PFSK-1 (cell line): ENCODE results near the gene INAFM1.

ENCODE experiments used
- FOXP2 ChIP-seq: optimal IDR thresholded peaks from 2 replicates; pipeline ENCODE3; 2011; ENCODE audit warnings: borderline replicate concordance, control low read depth, inconsistent platforms; ENCODE audit not compliant: insufficient read depth; ENCODE audit errors: extremely low read length, extremely low read depth
- POLR2AphosphoS5 ChIP-seq: IDR thresholded peaks from 2 replicates; pipeline ENCODE4 v1.6.1; 2012; ENCODE audit warnings: low read depth, mild to moderate bottlenecking, control low read depth, low read length, moderate library complexity
- SIN3A ChIP-seq: IDR thresholded peaks from 2 replicates; pipeline ENCODE4 v1.6.1; 2012; ENCODE audit warnings: mild to moderate bottlenecking, low read length, moderate library complexity, borderline replicate concordance; ENCODE audit not compliant: insufficient read depth
- TAF1 ChIP-seq: IDR thresholded peaks from 2 replicates; pipeline ENCODE4 v1.6.1; 2012; ENCODE audit warnings: low read length, control low read depth, borderline replicate concordance; ENCODE audit not compliant: insufficient read depth
- TF ChIP-seq, protein P1 (sequence below), 2 experiments: IDR thresholded peaks; 2 replicates each; pipeline versions ENCODE4 v1.6.1 to v1.8.0; 2011 to 2012; ENCODE audit warnings: low read depth in 2 of 2, low read length in 2 of 2, control low read depth in 1 of 2, inconsistent platforms in 1 of 2, mild to moderate bottlenecking in 1 of 2, moderate library complexity in 1 of 2; ENCODE audit not compliant: insufficient read depth in 1 of 2

DNA sequence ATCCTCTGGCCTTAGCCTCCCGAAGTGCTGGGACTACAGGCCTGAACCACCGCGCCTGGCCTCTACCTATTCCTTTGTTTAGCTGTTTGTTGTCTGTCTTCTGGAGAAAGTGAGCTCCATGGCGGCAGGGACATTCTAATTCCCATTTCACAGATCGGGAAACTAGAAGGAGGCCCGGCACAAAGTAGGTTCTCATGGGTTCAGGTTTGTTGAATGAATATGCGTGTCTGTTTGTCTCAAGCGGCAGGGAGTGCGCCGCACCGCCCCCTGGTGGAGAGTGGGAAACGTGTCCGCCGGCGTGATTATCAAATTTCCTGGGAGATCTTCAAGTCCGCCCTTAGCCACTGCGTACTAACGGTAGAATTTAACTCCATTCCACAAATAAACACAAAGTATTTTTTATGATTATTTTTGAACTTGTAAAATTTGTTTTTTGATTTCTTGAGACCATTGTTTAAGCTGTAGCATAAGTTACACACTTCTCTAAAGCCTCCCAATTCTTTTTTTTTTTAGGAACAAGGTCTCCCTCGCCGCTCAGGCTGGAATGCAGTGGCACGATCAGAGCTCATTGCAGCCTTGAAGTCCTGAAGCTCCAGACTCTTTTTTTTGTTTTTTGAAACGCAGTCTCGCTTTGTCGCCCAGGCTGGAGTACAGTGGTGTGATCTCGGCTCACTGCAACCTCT is 27.2 kb upstream of the INAFM1 start:
- TF ChIP-seq POLR2AphosphoS5 = no peak
- no peak for TF ChIP-seq TAF1
- TF ChIP-seq, protein P1, sequence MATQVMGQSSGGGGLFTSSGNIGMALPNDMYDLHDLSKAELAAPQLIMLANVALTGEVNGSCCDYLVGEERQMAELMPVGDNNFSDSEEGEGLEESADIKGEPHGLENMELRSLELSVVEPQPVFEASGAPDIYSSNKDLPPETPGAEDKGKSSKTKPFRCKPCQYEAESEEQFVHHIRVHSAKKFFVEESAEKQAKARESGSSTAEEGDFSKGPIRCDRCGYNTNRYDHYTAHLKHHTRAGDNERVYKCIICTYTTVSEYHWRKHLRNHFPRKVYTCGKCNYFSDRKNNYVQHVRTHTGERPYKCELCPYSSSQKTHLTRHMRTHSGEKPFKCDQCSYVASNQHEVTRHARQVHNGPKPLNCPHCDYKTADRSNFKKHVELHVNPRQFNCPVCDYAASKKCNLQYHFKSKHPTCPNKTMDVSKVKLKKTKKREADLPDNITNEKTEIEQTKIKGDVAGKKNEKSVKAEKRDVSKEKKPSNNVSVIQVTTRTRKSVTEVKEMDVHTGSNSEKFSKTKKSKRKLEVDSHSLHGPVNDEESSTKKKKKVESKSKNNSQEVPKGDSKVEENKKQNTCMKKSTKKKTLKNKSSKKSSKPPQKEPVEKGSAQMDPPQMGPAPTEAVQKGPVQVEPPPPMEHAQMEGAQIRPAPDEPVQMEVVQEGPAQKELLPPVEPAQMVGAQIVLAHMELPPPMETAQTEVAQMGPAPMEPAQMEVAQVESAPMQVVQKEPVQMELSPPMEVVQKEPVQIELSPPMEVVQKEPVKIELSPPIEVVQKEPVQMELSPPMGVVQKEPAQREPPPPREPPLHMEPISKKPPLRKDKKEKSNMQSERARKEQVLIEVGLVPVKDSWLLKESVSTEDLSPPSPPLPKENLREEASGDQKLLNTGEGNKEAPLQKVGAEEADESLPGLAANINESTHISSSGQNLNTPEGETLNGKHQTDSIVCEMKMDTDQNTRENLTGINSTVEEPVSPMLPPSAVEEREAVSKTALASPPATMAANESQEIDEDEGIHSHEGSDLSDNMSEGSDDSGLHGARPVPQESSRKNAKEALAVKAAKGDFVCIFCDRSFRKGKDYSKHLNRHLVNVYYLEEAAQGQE (IDR thresholded peaks at IDR 0.05; ENCODE audit: insufficient read depth in 1 of 2, low read depth in 2 of 2, low read length in 2 of 2) = no peak
- TF ChIP-seq SIN3A = no peak
- no peak for TF ChIP-seq FOXP2
